GM21529 (cell line): ENCODE results near the gene ASXL3.

ENCODE experiments used
- ATAC-seq: cut with Tn5 transposase; IDR thresholded peaks from one replicate; pipeline ENCODE4 v1.9.1; 2021; ENCODE audit not compliant: unreplicated experiment

The ASXL3 gene

DNA sequence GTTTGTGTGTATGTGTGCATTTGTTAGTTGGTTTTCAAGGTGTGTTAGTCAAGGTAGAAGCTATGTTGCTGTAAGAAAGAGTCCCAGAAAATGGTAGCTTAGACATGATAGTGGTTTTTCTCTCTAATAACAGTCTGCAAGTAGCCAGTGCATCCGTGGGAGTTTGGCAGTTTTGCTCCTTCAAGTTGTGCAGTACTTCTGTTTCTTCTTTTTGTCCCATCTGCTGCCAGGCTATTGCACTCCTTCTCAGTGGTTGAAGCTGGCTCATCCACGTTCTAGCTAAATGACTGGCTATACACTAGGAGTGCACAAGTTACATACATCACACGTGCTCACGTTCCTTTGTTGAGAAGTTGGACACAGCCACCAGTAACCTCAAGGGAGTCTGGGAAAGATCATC lies 134.7 kb downstream of the ASXL3 start:
- no peak for ATAC-seq

DNA sequence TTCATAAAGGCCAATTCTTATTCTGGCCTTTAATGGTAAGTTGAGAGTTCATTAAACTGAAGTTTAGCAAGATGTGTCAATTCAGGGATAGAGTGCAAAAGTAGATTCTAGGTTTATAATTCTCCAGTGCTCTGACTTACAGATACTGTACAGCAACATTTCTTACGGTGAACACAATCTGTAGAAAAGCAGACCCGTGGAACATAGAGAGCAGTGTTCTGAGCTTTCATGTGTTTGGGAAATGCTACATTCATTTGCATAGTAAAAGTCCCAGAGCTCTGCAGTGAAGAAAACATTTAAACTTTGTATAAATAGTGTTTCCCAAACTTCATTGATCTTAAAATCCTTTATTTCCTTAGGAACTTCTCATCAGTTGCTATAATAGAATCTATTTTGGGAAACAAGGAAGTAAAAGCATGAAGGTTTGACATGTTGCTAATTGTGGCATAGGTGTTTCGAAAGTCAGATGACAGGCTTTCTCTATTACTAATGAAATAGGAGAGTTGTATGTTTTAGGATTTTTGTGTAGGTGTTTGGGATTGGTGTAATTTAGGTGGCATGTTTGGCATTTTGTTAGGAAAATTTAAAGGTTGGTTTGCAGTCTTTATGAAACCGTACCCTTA lies 138.2 kb downstream of the ASXL3 start:
- peak; percentile 38 for ATAC-seq

DNA sequence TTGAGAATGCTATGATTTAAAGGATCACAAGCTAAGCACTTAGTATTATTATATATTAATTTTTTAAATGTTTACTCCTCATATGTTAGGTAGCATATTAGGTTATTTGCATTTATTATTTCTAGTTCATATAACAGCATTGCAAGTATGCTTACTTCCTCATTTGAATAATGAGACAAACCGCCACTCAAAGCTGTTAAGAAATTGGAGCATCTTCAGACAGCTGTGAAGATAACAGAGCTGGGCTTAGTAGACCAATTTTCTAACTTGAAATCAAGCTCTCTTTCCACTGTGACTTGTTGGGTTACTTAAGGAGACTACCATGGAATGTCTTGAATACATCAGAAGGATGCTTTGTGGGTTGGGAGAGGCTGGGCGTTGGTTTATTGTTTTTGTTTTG lies 139.3 kb downstream of the ASXL3 start:
- ATAC-seq: no peak

DNA sequence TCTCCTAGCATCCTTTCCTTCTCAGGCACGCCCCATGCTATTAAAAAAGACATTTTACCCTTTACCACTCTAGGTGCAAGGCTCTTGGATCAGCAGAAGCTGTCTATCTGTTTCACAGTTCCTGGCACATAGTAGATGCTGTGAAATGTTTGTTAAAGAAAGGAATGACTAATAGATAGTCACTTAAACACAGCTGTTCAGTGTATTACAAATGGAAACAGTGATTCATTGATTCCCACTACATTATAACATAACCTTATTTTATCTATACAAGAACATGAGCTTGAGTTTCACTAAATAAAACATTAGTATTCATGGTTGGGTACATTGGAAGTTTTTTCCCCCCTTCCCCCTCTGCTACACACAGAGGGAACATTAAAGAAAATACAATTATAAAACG lies 142.1 kb downstream of the ASXL3 start:
- no peak for ATAC-seq

DNA sequence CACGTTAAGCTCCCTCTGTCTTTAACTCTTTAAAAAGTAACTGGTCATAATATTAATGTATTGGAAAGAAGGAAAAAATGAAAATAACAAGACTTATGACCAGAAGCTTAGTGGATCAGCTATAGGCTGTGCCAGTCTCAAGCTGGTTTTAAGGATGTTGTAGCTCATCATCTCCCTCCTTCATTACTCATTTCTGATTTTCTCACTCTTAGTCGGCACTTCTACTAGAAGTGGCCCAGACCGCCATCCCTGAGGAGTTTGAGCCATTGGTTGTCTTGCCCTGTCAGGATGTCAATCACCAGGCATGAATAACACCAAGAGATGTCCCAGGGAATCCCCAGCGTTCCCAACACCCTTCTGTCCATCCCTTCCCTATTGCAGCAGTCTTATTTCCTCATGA lies 151.5 kb downstream of the ASXL3 start:
- no peak for ATAC-seq

DNA sequence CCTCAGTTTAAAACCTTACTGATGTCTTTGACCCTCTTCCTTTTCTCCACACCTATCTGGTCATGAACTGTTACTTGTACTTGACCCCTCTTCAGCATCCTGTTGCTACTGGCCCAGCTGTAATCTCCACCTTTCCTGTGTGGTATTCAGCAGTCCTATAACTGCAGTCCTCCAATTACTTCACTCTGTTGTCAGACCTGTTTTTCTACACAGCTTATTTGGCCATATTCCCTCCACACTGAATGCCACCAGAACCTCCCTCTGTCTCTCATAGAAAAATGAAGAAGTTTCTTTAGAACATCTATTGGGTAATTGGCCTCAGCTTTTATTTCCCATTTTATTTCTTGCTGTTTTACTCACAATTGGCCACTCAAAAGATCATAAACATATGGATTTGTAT lies 155.4 kb downstream of the ASXL3 start:
- no peak for ATAC-seq

DNA sequence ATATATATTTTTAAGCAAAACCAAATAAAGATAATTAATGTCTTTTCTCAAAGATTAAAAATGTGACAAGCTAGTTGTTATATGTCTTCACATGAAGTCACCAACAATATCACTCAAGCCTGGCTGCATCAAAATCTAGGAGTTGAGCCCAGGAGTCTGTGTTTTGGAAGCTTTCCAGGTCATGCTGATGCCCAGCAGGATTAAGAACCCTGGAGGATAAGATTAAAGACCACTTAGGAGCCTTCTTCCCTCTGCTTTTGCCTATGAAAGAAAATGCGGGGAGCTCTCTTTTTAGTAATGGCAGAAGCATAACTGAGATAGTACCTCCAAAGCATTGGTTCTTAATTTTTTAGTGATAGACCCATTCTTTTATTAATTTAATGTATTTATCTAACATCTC lies 157.4 kb downstream of the ASXL3 start:
- ATAC-seq: no peak

DNA sequence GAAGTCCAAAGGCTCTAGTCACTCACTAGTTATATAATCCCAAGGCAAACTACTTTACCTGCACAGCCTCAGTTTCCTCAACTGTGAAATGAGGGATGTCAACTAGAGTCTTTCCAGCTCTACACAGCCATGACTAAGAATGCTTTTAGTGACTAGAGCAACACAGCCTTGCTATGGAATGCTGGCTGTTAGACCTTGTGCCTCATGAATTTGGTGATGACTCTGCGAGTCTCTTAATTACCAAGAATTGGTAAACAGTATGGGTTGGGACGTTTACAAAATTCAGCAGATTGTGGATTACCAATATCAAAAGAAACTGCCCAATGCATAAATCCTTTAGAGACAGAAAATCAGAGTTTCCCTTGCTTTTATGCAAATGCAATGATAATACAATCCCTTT lies 163.7 kb downstream of the ASXL3 start:
- ATAC-seq: no peak

DNA sequence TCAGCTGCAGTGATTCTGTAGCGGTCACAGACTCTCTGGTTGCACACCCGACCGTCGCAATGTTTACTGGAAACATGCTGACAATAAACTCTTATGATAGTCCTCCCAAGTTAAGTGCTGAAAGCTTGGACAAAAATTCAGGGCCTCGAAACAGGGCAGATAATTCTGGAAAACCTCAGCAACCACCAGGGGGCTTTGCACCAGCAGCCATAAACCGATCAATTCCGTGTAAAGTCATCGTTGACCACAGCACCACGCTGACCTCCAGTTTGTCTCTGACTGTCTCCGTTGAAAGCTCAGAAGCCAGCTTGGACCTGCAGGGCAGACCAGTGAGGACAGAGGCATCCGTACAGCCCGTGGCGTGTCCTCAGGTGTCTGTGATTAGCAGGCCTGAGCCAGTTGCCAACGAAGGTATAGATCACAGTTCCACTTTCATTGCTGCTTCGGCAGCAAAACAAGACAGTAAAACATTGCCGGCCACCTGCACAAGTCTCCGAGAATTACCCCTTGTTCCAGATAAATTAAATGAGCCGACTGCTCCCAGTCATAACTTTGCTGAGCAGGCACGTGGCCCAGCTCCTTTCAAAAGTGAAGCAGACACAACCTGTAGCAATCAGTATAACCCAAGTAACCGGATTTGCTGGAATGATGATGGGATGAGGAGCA lies 166.1 kb downstream of the ASXL3 start:
- no peak for ATAC-seq

DNA sequence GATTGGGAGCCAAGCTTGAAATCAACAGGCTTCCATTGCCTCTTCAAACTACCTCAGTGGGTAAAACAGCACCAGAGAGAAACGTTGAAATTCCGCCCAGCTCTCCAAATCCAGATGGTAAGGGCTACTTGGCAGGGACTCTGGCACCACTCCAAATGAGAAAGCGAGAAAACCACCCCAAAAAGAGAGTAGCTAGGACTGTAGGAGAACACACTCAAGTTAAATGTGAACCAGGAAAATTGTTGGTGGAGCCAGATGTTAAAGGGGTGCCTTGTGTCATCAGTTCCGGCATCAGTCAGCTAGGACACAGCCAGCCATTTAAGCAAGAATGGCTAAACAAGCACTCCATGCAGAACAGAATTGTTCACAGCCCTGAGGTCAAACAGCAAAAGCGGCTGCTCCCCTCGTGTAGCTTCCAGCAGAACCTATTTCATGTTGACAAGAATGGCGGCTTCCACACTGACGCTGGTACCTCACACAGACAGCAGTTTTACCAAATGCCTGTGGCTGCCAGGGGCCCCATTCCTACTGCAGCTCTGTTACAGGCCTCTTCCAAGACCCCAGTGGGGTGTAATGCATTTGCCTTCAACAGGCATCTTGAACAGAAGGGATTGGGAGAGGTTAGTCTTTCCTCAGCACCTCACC lies 167.3 kb downstream of the ASXL3 start:
- ATAC-seq: no peak

DNA sequence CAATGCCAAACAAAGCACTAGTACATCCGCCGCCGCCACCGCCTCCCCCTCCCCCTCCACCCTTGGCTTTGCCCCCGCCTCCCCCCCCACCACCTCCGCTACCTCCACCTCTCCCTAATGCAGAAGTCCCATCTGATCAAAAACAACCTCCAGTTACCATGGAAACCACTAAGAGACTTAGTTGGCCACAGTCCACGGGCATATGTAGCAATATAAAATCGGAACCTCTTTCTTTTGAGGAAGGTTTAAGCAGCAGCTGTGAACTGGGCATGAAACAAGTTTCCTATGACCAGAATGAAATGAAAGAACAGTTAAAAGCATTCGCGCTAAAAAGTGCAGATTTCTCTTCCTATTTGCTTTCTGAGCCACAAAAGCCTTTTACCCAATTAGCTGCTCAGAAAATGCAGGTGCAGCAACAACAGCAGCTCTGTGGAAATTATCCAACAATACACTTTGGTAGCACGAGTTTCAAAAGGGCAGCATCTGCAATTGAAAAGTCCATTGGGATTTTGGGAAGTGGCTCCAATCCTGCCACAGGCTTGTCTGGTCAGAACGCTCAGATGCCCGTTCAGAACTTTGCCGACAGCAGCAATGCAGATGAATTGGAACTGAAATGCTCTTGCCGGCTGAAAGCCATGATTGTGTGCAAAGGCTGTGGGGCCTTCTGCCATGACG lies 168.0 kb downstream of the ASXL3 start:
- no peak for ATAC-seq

DNA sequence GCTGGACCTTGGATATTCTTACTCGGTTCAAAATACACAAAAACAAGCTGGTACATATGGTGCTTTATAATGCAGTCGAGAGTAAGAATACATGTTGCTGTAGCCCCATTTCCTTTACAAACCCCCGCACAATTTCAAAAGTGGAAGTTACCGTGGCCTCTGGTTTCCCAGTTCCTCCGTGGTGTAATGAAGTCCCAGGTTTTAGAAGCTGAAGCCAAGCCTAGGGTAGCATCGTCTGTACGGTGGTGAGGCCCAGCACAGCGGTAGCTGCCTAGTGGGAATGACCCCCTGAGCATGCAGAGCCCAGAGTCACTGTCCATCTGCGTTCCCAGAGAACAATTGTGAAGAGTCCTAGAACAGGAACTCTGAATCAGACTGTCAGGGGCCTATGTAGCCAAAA lies 171.8 kb downstream of the ASXL3 start:
- ATAC-seq: no peak

DNA sequence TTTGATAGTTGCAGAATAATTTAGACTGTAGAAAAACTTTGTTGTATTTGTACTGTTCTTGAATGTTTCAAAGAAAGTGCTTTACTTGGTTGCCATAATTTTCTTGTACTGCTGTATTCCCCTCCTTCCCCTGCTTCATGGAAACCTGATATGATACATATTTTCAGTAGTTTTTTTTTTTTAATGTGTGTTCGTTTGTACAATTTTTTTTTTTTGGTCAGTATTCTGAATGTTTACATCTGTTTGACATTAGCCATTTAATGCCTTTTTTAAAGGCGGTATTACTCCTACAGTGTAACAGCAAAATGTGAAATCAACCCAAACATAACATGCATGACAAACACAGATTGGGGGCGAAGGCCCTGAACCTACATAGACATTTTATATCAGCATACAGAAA lies 172.3 kb downstream of the ASXL3 start:
- ATAC-seq: no peak

DNA sequence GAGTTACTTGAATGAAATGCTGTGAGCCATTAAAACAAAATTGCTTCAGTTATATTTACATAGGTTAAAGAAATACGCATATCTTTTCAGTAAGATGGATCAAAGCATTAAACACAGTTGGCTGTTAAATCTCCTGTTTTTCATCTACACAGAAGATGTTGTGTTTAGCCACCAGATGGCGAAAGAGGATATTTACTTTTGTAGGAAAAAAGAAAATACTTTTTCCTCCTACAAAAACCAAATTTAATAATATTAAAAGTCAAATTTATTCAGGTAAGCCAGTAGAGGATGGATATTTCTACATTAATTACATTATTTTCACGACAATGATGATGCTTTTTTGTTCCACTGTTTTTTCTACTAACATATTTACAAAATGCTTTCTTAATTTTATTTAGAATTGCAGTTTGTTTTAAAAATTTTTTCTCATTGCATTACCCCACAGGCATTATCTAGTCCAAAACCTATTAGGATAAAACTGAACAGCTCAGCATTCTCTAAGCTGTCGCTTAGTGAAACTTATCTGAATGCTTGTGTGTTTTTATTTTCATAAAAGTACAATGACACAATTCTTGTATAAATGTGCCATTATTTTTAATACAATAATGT lies 173.7 kb downstream of the ASXL3 start:
- no peak for ATAC-seq

DNA sequence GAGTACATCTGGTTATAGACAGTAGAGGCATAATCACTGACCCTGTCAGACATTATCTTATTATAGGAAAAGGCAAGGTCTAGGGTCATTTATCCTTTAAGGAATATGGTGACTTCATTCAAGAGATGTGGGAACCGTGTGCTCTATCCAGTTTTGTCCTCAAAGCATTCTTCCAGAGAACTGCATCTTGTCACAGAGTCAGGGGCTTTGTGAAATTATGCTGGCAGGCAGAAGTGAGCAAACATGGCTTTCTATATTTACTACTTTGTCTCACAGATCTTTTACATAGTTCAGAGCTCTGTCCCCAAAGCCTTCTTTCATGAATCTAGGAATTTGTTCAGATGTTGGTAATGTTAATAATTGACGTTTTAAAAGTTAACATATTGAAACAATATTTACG lies 177.4 kb downstream of the ASXL3 start:
- ATAC-seq: no peak

DNA sequence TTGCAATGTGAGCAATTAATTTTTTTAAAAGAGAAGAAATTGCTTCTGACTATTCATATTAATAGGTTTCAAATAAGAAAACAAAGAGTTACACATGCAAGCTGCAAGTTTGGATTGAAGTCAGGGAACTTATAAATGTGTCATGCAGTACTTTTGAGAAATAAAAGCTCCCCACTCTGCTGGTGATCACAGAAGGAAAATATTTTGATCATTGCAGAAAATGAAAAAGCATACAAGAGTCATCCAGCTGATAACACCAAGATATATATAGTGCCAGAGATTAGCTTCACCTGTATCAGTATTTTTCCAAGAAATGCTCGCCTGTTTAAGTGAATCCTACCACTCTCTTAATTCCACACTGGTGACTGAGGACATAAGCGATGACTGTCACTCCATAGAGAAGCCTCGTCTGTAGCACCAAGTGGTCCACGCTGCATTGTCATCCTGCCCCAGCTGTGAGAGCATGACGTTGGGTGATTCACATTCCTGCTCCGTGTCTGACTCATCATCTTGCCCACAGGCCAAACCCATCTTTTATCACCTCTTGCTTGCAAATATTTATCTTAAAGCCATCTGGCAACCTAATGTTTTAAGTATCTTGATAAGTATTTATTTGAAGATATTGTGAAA lies 178.0 kb downstream of the ASXL3 start:
- ATAC-seq: no peak

DNA sequence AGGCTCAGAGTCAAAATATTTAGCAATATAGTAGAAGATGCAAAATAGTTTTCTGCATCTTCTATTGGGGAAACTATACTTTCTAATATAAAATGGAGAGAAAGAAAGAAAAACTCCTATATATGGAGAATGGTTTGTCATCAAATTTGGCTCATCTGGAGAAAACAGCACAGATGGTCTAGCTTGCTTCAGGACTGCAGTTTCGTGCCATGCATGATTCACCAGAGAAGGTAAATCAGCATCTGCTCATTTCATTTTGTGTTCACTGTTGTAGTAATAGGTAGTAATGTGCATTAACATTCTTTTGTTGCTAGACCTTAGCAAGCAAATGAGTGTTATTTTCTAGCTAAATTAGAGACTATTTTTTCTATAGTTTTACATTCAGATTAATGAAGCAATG lies 179.0 kb downstream of the ASXL3 start:
- no peak for ATAC-seq

DNA sequence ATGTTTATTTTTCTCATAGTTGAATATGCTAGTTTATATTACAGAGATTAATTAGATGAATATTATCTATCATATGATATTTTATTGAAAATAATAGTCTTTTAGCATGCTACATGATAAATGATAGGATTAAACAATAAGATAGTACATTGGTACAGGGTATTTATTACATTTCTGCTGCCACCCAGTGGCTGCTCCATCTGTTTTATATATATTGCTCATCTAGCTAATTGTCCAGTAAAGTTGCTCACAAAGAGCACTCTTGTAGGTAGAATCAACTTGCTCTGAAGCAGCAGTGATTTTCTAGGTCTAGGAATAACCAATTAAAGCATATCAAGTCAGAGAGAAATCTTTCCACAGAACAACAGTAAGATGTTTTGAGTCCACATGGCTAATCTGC lies 183.3 kb downstream of the ASXL3 start:
- no peak for ATAC-seq

DNA sequence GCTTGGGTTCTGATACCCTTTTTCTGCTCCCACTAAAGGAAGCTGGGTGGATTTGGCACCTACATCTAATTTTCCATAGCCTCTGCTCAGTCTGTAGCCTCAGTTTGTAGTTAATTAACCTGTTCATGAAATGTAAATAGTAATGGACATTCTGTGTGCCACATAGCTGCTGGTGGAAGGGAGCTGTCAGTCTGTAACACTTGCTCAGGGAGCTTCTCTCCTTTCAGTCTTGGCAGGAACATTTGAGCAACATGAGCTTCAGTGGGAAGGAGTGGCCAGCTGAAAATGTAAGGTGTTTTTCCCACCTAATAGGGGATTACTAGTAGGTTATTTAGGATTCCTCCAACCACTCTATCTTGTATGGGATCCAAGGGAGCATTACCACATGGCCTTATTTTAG lies 203.4 kb downstream of the ASXL3 start:
- ATAC-seq: no peak
